Vagina (tissue), 2 donors: ENCODE results near the gene NRP1.
"Not testable (repeated sequence)": the region's sequence is repeated elsewhere in the genome, so short reads cannot be mapped to it uniquely, and the experiment has no call there.

Experiments used
- POLR2A ChIP-seq, 2 donors: fragments of 450-650 bp; IDR thresholded peaks; one replicate each; pipeline ENCODE4 v1.6.1; 2017; ENCODE audit warnings: antibody characterized with exemption in 2 of 2, mild to moderate bottlenecking in 2 of 2, moderate library complexity in 2 of 2
- TF ChIP-seq, protein P1 (sequence below), 3 experiments: fragments of 450-650 bp in 2 of 3; fragments of 200-600 bp in 1 of 3; sonication (generic) in 1 of 3; IDR thresholded peaks; one replicate each; pipeline ENCODE4 v1.5.1; 2017 to 2019; ENCODE audit warnings: antibody characterized with exemption in 3 of 3, mild to moderate bottlenecking in 2 of 3, moderate library complexity in 2 of 3

DNA sequence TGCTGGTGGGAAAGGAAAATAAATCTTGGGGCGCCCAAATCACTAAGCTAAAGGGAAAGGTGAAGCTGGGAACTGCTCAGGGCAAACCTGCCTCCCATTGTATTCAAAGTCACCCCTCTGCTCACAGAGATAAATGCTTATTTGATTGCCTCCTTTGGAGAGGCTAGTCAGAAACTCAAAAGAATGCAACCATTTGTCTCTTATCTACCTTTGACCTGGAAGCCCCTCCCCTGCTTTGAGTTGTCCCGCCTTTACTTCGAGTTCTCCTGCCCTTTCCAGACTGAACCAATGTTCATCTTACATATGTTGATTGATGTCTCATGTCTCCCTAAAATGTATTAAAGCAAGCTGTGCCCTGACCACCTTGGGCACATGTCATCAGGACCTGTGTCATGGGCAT is 33.9 kb downstream of the NRP1 start:
- TF ChIP-seq, protein P1, sequence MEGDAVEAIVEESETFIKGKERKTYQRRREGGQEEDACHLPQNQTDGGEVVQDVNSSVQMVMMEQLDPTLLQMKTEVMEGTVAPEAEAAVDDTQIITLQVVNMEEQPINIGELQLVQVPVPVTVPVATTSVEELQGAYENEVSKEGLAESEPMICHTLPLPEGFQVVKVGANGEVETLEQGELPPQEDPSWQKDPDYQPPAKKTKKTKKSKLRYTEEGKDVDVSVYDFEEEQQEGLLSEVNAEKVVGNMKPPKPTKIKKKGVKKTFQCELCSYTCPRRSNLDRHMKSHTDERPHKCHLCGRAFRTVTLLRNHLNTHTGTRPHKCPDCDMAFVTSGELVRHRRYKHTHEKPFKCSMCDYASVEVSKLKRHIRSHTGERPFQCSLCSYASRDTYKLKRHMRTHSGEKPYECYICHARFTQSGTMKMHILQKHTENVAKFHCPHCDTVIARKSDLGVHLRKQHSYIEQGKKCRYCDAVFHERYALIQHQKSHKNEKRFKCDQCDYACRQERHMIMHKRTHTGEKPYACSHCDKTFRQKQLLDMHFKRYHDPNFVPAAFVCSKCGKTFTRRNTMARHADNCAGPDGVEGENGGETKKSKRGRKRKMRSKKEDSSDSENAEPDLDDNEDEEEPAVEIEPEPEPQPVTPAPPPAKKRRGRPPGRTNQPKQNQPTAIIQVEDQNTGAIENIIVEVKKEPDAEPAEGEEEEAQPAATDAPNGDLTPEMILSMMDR (IDR thresholded peaks at IDR 0.05), result not testable (repeated sequence)
- not testable (repeated sequence) for TF ChIP-seq POLR2A (IDR thresholded peaks at IDR 0.05)
